Islet of Langerhans (tissue), 1 donor: ENCODE data around the gene TRIM2.

Experiments
- FAIRE-seq: peaks from one replicate; lab custom pipeline; 2011; peaks lifted over from hg19 to GRCh38; lab: Jason Lieb, UNC

Gene TRIM2

DNA sequence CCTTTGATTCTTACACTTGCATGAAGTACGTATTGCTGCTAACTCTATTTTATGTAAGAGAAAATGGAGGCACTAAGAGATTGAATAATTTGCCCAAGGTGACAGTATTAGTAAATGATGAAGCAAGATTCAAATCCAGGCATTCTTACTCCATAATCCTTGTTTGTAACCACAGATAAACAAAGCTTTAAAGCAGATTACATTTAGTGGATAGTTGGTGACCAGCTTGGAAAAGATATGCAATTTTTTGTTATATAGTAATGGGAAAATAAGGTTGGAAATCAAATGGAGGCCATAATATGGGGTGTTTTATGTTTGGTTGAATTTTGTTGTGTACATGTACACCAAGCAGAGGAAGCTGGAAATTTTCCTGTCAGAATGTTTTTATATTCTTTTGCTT is 171.1 kb downstream of the TRIM2 start:
- no peak for FAIRE-seq

DNA sequence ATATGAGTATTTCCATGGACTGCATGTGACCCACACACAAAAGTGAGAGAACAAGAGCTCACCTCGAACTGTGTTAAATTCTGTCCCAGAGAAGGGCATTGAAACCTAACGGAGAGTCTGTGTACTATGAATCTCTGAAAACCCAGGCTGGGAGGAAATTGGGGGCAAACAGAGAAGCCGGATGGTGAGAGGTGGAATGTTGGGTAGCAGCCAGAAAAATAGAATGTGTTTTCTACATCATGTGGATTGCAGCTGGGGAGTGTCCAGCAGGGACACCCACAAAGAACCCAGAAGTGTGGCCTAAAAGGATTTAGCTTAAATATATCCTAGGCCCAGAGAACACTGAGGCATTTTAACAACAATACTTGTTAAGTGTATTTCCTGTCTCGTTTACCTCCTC is 178.9 kb downstream of the TRIM2 start:
- FAIRE-seq: no peak

DNA sequence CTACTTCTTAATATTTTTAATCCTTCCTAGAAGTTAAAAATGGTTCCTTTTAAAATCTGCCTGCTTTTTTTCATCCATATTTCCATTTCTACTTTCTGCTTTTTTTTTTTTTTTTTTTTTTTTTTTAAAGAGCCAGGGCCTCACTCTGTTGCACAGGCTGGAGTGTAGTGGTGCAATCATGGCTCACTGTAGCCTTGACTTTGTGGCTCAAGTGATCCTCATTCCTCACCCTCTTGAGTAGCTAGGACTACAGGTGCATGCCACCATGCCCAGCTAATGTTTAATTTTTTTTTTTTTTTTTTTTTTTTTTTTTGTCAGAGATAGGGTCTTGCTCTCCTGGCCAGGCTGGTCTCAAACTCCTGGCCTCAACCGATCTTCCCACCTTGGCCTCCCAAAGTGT is 179.9 kb downstream of the TRIM2 start:
- FAIRE-seq: no peak

DNA sequence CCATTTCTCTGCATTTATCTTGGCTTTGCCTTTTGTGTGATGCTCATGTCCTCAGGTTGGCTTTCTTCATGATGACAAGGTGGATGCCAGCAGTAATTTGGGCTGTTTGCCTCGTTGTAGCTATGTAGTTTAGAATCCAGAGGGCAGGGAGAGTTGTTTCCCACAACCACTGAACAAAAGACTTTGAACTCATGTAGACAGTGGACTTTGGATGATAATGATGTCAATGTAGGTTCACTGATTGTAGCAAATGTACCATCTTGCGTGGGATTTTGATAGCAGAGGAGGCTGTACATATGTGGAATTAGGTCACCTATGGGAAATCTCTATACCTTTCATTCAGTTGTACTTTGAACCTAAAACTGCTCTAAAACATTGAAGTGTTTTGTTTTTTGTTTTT is 181.5 kb downstream of the TRIM2 start:
- FAIRE-seq: no peak

DNA sequence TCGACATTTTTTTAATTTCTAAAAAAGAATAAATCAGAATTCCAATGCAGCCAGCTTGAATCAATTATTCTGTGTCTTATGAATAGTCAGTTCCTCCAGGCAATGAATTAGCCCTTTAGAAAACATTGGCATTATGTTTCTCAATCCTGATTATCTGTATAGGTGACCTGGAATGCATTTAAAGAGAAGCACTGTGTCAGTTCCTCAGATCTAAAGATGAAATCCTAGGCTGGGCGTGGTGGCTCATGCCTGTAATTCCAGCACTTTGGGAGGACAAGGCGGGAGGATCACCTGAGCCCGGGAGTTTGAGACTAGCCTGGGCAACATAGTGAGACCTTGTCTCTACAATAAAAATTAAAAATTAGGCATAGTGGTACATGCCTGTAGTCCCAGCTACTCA is 183.7 kb downstream of the TRIM2 start:
- FAIRE-seq: no peak
